Nephron progenitor cell (in vitro differentiated cells): ENCODE data around the gene PAIP2.

Experiments
- DNase-seq: peaks from one replicate; pipeline ENCODE4 v3.0.0; 2021
- H3K27ac Mint-ChIP-seq: 2 replicates; pipeline ENCODE4 v1.8.0; 2021; ENCODE audit warnings: mild to moderate bottlenecking, moderate library complexity, mixed read lengths
- H3K27me3 Mint-ChIP-seq: 2 replicates; pipeline ENCODE4 v1.8.0; 2021; ENCODE audit warnings: mild to moderate bottlenecking, low read depth, mixed read lengths; ENCODE audit not compliant: poor library complexity
- H3K36me3 Mint-ChIP-seq: 2 replicates; pipeline ENCODE4 v1.8.0; 2021; ENCODE audit warnings: low read depth, mixed read lengths
- H3K4me1 Mint-ChIP-seq: 2 replicates; pipeline ENCODE4 v1.8.0; 2021; ENCODE audit warnings: mixed read lengths
- H3K4me3 Mint-ChIP-seq: 2 replicates; pipeline ENCODE4 v1.8.0; 2021; ENCODE audit warnings: mild to moderate bottlenecking, moderate library complexity, mixed read lengths
- H3K9me3 Mint-ChIP-seq: 2 replicates; pipeline ENCODE4 v1.8.0; 2021; ENCODE audit warnings: mild to moderate bottlenecking, moderate library complexity, mixed read lengths
- TF ChIP-seq, protein P1 (sequence below): fragments of 200-600 bp; sonication (generic); IDR thresholded peaks from 2 replicates; pipeline ENCODE4 v1.5.0; 2021; ENCODE audit warnings: antibody characterized with exemption

PAIP2 gene

DNA sequence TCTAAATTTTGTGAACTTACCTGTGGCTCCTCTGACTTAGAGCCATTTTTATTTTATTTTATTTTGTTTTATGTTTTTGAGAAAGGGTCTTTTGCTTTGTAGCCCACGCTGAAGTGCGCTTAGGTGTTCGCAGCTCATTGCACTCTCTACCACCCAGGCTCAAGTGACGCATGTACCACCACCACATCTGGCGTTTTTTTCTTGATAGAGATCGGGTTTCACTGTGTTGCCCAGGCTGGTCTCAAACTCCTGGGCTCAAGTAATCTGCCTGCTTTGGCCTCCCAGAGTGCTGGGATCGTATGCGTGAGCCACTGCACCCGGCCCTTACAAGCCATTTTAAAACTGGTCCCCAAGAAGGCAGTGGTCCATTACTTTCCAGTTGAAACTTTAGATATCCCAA is 29.6 kb upstream of the PAIP2 start:
- TF ChIP-seq, protein P1, sequence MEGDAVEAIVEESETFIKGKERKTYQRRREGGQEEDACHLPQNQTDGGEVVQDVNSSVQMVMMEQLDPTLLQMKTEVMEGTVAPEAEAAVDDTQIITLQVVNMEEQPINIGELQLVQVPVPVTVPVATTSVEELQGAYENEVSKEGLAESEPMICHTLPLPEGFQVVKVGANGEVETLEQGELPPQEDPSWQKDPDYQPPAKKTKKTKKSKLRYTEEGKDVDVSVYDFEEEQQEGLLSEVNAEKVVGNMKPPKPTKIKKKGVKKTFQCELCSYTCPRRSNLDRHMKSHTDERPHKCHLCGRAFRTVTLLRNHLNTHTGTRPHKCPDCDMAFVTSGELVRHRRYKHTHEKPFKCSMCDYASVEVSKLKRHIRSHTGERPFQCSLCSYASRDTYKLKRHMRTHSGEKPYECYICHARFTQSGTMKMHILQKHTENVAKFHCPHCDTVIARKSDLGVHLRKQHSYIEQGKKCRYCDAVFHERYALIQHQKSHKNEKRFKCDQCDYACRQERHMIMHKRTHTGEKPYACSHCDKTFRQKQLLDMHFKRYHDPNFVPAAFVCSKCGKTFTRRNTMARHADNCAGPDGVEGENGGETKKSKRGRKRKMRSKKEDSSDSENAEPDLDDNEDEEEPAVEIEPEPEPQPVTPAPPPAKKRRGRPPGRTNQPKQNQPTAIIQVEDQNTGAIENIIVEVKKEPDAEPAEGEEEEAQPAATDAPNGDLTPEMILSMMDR: no peak
- DNase-seq: peak; percentile 30
- Mint-ChIP-seq H3K27me3 (no peaks in the 10 kb centered on the region), H3K4me1 (peaks cover 42% of the 10 kb centered on the region), H3K27ac (peak overlapping the region; percentile 84), H3K36me3 (peaks cover 45% of the 10 kb centered on the region), H3K4me3 (no peak overlapping the region), H3K9me3 (no peaks in the 10 kb centered on the region)

DNA sequence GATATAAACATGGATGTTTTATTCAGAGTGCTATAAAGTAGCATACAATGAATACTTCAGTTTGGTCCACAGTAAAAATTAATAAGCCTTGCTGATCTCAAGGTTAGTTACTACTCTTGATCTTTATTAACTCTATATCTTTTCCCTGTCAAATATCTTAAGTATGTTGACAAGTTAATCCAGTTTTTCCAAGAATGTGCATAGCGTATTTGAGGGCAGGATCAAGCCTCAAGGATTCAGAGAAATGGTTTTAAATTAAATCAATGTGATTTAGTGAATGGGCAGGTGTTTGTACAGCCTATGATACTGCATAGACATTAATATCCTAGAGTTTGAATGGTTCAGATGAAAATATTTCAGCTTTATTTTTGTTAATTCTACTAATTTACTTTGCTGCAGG is 27.4 kb upstream of the PAIP2 start:
- H3K27ac Mint-ChIP-seq: no peak overlapping the region
- H3K36me3 Mint-ChIP-seq: peaks cover 45% of the 10 kb centered on the region
- no peak for DNase-seq
- H3K9me3 Mint-ChIP-seq: no peaks in the 10 kb centered on the region
- TF ChIP-seq, protein P1: no peak
- H3K4me1 Mint-ChIP-seq: peaks cover 24% of the 10 kb centered on the region
- H3K27me3 Mint-ChIP-seq: no peaks in the 10 kb centered on the region
- H3K4me3 Mint-ChIP-seq: no peak overlapping the region

DNA sequence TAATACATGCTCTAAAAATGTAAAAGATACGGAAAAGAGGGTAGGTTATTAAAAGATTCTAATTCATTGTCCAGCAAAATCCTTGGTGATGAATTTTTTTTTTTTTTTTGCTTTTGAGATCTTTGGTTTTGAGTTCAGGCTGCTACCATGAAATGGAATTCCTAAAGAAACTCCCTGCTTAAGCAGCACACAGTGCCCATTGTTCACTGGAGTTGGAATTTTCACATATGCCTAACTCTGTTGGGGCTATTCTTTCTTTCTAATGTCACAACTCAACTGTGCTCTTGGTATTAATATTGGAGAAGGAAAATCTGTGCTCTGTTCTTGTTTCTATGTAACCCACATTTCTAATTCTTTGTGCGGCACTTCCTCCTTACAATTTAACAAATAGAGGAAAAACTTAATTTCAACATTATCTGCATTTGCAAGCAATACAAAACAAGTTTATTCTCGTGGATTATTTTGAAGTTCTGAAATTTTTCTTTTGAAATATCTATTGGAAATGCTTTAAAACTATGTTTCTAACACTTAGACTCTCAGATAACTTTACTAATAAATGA is 26.5 kb upstream of the PAIP2 start:
- Mint-ChIP-seq H3K4me1 (peaks cover 23% of the 10 kb centered on the region), H3K4me3 (no peak overlapping the region), H3K9me3 (no peaks in the 10 kb centered on the region), H3K36me3 (peaks cover 48% of the 10 kb centered on the region), H3K27me3 (no peaks in the 10 kb centered on the region), H3K27ac (no peak overlapping the region)
- TF ChIP-seq, protein P1: no peak
- no peak for DNase-seq

DNA sequence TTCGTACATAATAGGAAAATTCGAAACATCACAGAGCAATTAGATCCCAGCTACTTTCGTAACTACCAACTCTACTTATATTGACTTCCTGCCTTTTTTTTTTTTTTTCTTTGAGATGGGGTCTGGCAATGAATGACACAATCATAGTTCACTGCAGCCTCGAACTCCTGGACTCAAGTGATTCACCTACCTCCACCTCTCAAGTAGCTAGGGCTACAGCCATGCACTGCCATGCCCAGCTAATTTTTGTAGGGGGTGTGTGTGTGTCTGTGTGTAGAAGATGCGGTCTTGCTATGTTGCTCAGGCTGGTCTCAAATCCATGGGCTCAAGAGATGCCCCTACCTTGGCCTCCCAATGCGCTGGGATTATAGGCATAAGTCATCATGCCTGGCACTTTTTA is 5.8 kb upstream of the PAIP2 start:
- peak overlapping the region; percentile 84 for H3K27ac Mint-ChIP-seq
- no peaks in the 10 kb centered on the region for H3K4me1 Mint-ChIP-seq
- no peak overlapping the region for H3K4me3 Mint-ChIP-seq
- TF ChIP-seq, protein P1: no peak
- H3K9me3 Mint-ChIP-seq: no peaks in the 10 kb centered on the region
- no peak for DNase-seq
- H3K36me3 Mint-ChIP-seq: peaks cover 23% of the 10 kb centered on the region
- H3K27me3 Mint-ChIP-seq: peaks cover 7% of the 10 kb centered on the region

DNA sequence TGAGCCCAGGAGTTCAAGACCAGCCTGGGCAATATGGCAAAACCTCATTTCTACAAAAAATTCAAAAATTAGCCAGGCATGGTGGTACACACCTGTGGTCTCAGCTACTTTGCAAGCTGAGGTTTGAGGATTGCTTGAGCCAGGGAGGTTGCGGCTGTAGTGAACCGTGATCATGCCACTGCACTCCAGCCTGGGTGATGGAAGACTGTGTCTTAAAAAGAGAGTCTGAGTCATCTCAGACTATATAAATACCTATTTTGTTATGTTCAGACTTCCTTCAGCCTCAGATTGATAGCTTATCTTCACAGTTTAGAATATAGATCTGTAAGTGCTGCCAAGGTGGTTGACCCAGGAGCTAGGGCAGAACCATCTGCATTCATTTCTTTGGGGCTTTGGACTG is 1.6 kb upstream of the PAIP2 start:
- TF ChIP-seq, protein P1: no peak
- no peak for DNase-seq
- peaks cover 13% of the 10 kb centered on the region for H3K9me3 Mint-ChIP-seq
- H3K4me3 Mint-ChIP-seq: no peak overlapping the region
- H3K36me3 Mint-ChIP-seq: peaks cover 21% of the 10 kb centered on the region
- peaks cover 12% of the 10 kb centered on the region for H3K27me3 Mint-ChIP-seq
- H3K27ac Mint-ChIP-seq: no peak overlapping the region
- peaks cover 33% of the 10 kb centered on the region for H3K4me1 Mint-ChIP-seq

DNA sequence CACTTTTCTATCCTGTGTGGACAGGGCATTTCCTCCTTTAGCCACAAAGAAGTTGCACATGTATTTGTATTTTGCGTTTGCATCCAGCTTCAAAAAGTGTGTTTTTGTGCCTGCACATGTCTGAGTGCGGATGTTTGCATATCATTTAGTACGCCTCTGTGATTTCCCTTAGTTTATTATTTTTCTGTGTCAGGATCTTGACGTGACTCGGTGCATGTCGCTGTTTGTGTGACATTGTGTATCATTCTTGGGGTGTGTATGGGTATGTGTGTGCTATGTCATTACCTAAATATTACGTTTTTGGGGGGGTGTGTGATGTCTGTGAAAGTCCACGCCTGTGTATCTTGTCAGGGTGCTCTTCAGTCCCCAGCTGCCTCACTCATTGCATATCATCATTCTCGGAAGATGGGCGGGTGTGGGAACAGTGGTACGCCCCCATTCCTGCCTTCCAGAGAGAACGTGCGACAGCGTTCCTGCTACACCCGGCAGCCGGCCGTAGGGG is 416 bp upstream of the PAIP2 start:
- Mint-ChIP-seq H3K4me1 (peaks cover 33% of the 10 kb centered on the region), H3K27ac (peak overlapping the region; percentile 99), H3K4me3 (peak overlapping the region; percentile 91), H3K36me3 (peaks cover 33% of the 10 kb centered on the region), H3K27me3 (peaks cover 12% of the 10 kb centered on the region), H3K9me3 (peaks cover 21% of the 10 kb centered on the region)
- TF ChIP-seq, protein P1: no peak
- no peak for DNase-seq
